HCT116 (cell line): ENCODE results near the gene XDH. TPM values are rescaled to one million over a fixed set of nuclear protein-coding genes. Genes with fewer than 3 reads are reported as not detected.

ENCODE experiments used
- ATAC-seq: fragments of 200-7000 bp; cut with Tn5 transposase; 2 replicates; pipeline ENCODE4 v1.9.1; 2020; ENCODE audit warnings: mild to moderate bottlenecking, moderate library complexity
- BruUV-seq: library from RNA; stranded (reverse); fragments of 400-500 nt; replicated peaks from 2 replicates; lab custom pipeline; 2021; lab: Mats Ljungman, UMichigan
- CTCF ChIA-PET: fragments of 300-600 bp; sonication (Branson Sonifier 250); formaldehyde crosslinking; loops from one replicate; lab custom pipeline; 2021; ENCODE audit warnings: antibody characterized with exemption; lab: Charles Lee
- POLR2A ChIA-PET: fragments of 300-600, 350-600 bp; sonication (Branson Sonifier 250); formaldehyde crosslinking; loops from one replicate; lab custom pipeline; 2021; ENCODE audit warnings: antibody characterized with exemption; lab: Charles Lee
- RAD21 ChIA-PET, 2 experiments: fragments of 300-600 bp; sonication (Branson Sonifier 250); formaldehyde crosslinking; loops; one replicate each; lab custom pipeline; 2023; ENCODE audit warnings: low total read pairs in 2 of 2; ENCODE audit not compliant: uncharacterized antibody in 2 of 2, unreplicated experiment in 2 of 2, low non-redundant PET in 1 of 2; lab: Charles Lee
- DNase-seq: peaks from one replicate; pipeline ENCODE4 v3.0.0-alpha.2; 2010; ENCODE audit warnings: low read depth, low spot score
- H2AFZ ChIP-seq: fragments of 200-600 bp; shearing (Covaris generic), sonication (generic); 2 replicates; pipeline ENCODE4 v1.6.1; 2017; ENCODE audit warnings: low read depth, mixed run types, mixed read lengths, antibody characterized with exemption, low read length; ENCODE audit not compliant: poor library complexity, severe bottlenecking
- H3K27ac ChIP-seq: 2 replicates; pipeline ENCODE4 v1.5.1; 2012; ENCODE audit warnings: low read depth, low read length
- H3K27me3 ChIP-seq: fragments of 200-600 bp; sonication (generic); 2 replicates; pipeline ENCODE4 v1.6.1; 2016; ENCODE audit warnings: mixed run types, low read length, mixed read lengths; ENCODE audit not compliant: insufficient read depth
- H3K36me3 ChIP-seq, 2 experiments: fragments of 200-500 bp in 1 of 2; fragments of 200-600 bp in 1 of 2; sonication (Bioruptor generic) in 1 of 2; sonication (generic) in 1 of 2; 2 replicates each; pipeline versions ENCODE4 v1.5.1 to v1.6.1; 2014 to 2016; ENCODE audit warnings: low read length in 2 of 2, inconsistent platforms in 1 of 2, mixed read lengths in 1 of 2, mixed run types in 1 of 2; ENCODE audit not compliant: insufficient read depth in 2 of 2, control insufficient read depth in 1 of 2
- H3K4me1 ChIP-seq, 2 experiments: fragments of 200-600 bp in 1 of 2; sonication (generic) in 1 of 2; 2 replicates each; pipeline versions ENCODE4 v1.5.1 to v1.6.1; 2012 to 2017; ENCODE audit warnings: low read length in 2 of 2, inconsistent platforms in 1 of 2, mild to moderate bottlenecking in 1 of 2, mixed read lengths in 1 of 2, mixed run types in 1 of 2, moderate library complexity in 1 of 2; ENCODE audit not compliant: insufficient read depth in 2 of 2, control insufficient read depth in 1 of 2
- H3K4me2 ChIP-seq: fragments of 200-600 bp; sonication (generic); 2 replicates; pipeline ENCODE4 v1.6.1; 2017; ENCODE audit warnings: mixed run types, low read length, mixed read lengths
- H3K4me3 ChIP-seq, 2 experiments: fragments of 200-600 bp in 1 of 2; sonication (generic) in 1 of 2; replicated peaks in 1 of 2; 2 replicates each; pipeline ENCODE4 v1.5.1; 2011 to 2016; ENCODE audit warnings: low read length in 2 of 2, control low read depth in 1 of 2, low read depth in 1 of 2, mild to moderate bottlenecking in 1 of 2, mixed read lengths in 1 of 2, mixed run types in 1 of 2
- H3K79me2 ChIP-seq: fragments of 200-600 bp; sonication (generic); 2 replicates; pipeline ENCODE4 v1.6.1; 2017; ENCODE audit warnings: mild to moderate bottlenecking, mixed run types, low read length, moderate library complexity, mixed read lengths; ENCODE audit not compliant: insufficient read depth
- H3K9ac ChIP-seq: fragments of 200-600 bp; sonication (generic); 2 replicates; pipeline ENCODE4 v1.6.1; 2016; ENCODE audit warnings: low read length, mixed read lengths
- H3K9me2 ChIP-seq: fragments of 200-600 bp; sonication (generic), shearing (Covaris generic); 2 replicates; pipeline ENCODE4 v1.6.1; 2017; ENCODE audit warnings: mixed run types, mild to moderate bottlenecking, moderate library complexity; ENCODE audit not compliant: insufficient read depth
- H3K9me3 ChIP-seq, 2 experiments: fragments of 200-500 bp in 1 of 2; fragments of 200-600 bp in 1 of 2; sonication (Bioruptor generic) in 1 of 2; sonication (generic) in 1 of 2; 2 replicates each; pipeline ENCODE4 v1.6.1; 2014 to 2017; ENCODE audit warnings: low read length in 2 of 2, mixed read lengths in 2 of 2, inconsistent platforms in 1 of 2, low read depth in 1 of 2, mild to moderate bottlenecking in 1 of 2, mixed run types in 1 of 2, moderate library complexity in 1 of 2; ENCODE audit not compliant: control insufficient read depth in 1 of 2, insufficient read depth in 1 of 2
- H4K20me1 ChIP-seq: fragments of 200-600 bp; sonication (generic), shearing (Covaris generic); 2 replicates; pipeline ENCODE4 v1.6.1; 2017; ENCODE audit warnings: mixed run types, mild to moderate bottlenecking, moderate library complexity; ENCODE audit not compliant: insufficient read depth
- ATF3 ChIP-seq: IDR thresholded peaks from 2 replicates; pipeline ENCODE4 v1.6.1; 2012
- CTCF ChIP-seq, 3 experiments: fragments of 200-600 bp in 1 of 3; sonication (generic) in 1 of 3; IDR thresholded peaks in 2 of 3; conservative IDR thresholded peaks in 1 of 3; 2 replicates each; pipeline ENCODE4 v1.5.1; 2012 to 2017; ENCODE audit warnings: low read depth in 2 of 3, low read length in 2 of 3, antibody characterized with exemption in 1 of 3, borderline replicate concordance in 1 of 3, control low read depth in 1 of 3, mild to moderate bottlenecking in 1 of 3, mixed read lengths in 1 of 3, mixed run types in 1 of 3, moderate library complexity in 1 of 3; ENCODE audit not compliant: insufficient read depth in 1 of 3
- EGR1 ChIP-seq: IDR thresholded peaks from 2 replicates; pipeline ENCODE4 v1.6.1; 2012; ENCODE audit warnings: low read depth
- POLR2A ChIP-seq: IDR thresholded peaks from 2 replicates; pipeline ENCODE4 v1.7.0; 2011; ENCODE audit warnings: borderline replicate concordance; ENCODE audit not compliant: insufficient read depth, insufficient read length; ENCODE audit errors: extremely low read depth
- POLR2AphosphoS5 ChIP-seq: IDR thresholded peaks from 2 replicates; pipeline ENCODE4 v1.6.1; 2011; ENCODE audit warnings: mild to moderate bottlenecking, low read depth, low read length, moderate library complexity
- RAD21 ChIP-seq: IDR thresholded peaks from 2 replicates; pipeline ENCODE4 v1.6.1; 2012; ENCODE audit warnings: low read depth, mild to moderate bottlenecking
- REST ChIP-seq: IDR thresholded peaks from 2 replicates; pipeline ENCODE4 v1.6.1; 2012; ENCODE audit warnings: low read depth
- SIN3A ChIP-seq: IDR thresholded peaks from 2 replicates; pipeline ENCODE4 v1.6.1; 2012; ENCODE audit warnings: low read depth
- TCF7L2 ChIP-seq: IDR thresholded peaks from 2 replicates; pipeline ENCODE4 v1.7.0; 2011; ENCODE audit warnings: borderline replicate concordance, inconsistent platforms; ENCODE audit not compliant: insufficient read depth, insufficient read length; ENCODE audit errors: extremely low read depth
- ZBTB33 ChIP-seq: IDR thresholded peaks from 2 replicates; pipeline ENCODE4 v1.6.1; 2011; ENCODE audit warnings: mild to moderate bottlenecking, low read length, moderate library complexity; ENCODE audit not compliant: insufficient replicate concordance; ENCODE audit errors: extremely low read depth
- ZFX ChIP-seq: fragments of 450-650 bp; IDR thresholded peaks from 2 replicates; pipeline ENCODE4 v1.6.1; 2017
- intact Hi-C: fragments of 100-400 bp; cut with micrococcal nuclease; formaldehyde crosslinking; loops from 2 replicates; pipeline ENCODE4 v1.10.0; 2022
- total RNA-seq: library from RNA; stranded (reverse); gene quantifications from one replicate; pipeline ENCODE4 v1.2.1, GENCODE V29; 2021; ENCODE audit not compliant: unreplicated experiment

Gene XDH
- total RNA-seq, 1 experiment from 2014 or later = 0.15 TPM

- no peak overlapping the region for H3K4me2 ChIP-seq
- H3K27me3 ChIP-seq = no peaks in the 10 kb centered on the region
- no TSS peak for BruUV-seq
- no peaks in the 10 kb centered on the region for H3K79me2 ChIP-seq
- no peak overlapping the region for H3K9ac ChIP-seq
- ATAC-seq (no peak), DNase-seq (no peak)
- TF ChIP-seq ZFX (no peak), CTCF (IDR thresholded peaks at IDR 0.05 in 2 of 3, conservative IDR thresholded peaks at IDR 0.05 in 1 of 3; ENCODE audit: borderline replicate concordance in 1 of 3, insufficient read depth in 1 of 3, low read depth in 2 of 3, low read length in 2 of 3) (no peak)
- H3K4me3 ChIP-seq = no peak overlapping the region
- no peaks in the 10 kb centered on the region for H3K36me3 ChIP-seq
- ChIA-PET RAD21 (no interaction called here), CTCF (no interaction called here), POLR2A (no interaction called here)
- H4K20me1 ChIP-seq = no peaks in the 10 kb centered on the region
- no peak overlapping the region for H3K27ac ChIP-seq
- intact Hi-C loops = no loop called here
- H3K9me2 ChIP-seq = no peaks in the 10 kb centered on the region
- H2AFZ ChIP-seq = no peak overlapping the region
- no peaks in the 10 kb centered on the region for H3K9me3 ChIP-seq
- no peaks in the 10 kb centered on the region for H3K4me1 ChIP-seq
Measured at GRCh38 chr2:31365348-31365747, 49.2 kb downstream of the XDH start.

GRCh38 chr2:31363956-31364750 lies 50.4 kb downstream of the XDH start:
- no peaks in the 10 kb centered on the region for H3K36me3 ChIP-seq
- CTCF ChIA-PET = no interaction called here
- no peak for TF ChIP-seq REST
- TF ChIP-seq ZBTB33 = no peak
- TF ChIP-seq SIN3A = no peak
- TF ChIP-seq POLR2A = no peak
- no peak for TF ChIP-seq RAD21
- TF ChIP-seq EGR1 = no peak
- no peak for TF ChIP-seq ATF3
- no peak for TF ChIP-seq TCF7L2
- TF ChIP-seq POLR2AphosphoS5 = no peak

More at GRCh38 chr2:31363956-31364750, 50.4 kb downstream of the XDH start:
- Histone ChIP-seq H3K79me2 (no peaks in the 10 kb centered on the region), H3K4me3 (no peak overlapping the region), H3K9me3 (no peaks in the 10 kb centered on the region), H3K27ac (no peak overlapping the region), H3K9me2 (no peaks in the 10 kb centered on the region), H4K20me1 (no peaks in the 10 kb centered on the region), H3K27me3 (no peaks in the 10 kb centered on the region), H3K4me1 (no peaks in the 10 kb centered on the region), H2AFZ (no peak overlapping the region), H3K9ac (no peak overlapping the region), H3K4me2 (no peak overlapping the region)
- no TSS peak for BruUV-seq
- POLR2A ChIA-PET = no interaction called here
- RAD21 ChIA-PET = no interaction called here
- intact Hi-C loops = no loop called here
- ATAC-seq (no peak), DNase-seq (no peak)
